ENCODE measurements around the gene SLC26A1.

DNA sequence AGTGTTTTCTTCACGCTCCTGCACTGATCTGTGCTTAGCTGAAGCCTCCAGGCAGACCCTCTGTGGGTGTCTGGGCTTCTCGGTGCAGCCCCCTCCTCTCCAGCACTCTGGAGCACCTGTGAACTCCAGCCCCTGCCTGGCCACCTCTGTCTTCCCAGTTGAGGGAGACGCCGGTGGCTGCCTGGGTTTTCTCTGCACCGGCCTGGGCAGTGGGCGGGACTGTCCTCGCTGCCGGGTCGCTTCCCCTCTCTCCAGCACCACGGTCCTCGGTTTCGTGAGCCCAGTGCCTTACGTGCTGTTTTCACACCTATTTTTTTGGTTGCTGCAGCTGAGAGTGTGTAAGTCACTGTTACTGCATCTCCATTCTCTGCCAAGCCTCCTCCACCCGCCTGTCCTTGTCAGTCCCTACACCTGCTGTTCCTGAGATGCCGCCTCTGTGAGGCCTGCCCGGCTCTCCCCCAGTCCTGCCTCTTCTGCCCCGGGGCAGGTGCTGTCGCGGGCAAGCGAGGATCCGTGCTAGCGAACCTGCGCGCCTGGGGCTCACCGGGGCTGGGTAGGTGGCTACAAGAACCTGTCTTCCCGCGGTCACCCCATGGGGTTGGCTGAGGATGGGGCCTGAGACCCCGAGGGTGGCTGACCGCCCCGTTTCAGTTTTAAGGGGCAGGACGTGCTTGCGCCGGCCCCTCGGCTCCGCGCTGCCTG, 15.8 kb upstream of the SLC26A1 start:
- TF ChIP-seq CTCF (conservative IDR thresholded peaks at IDR 0.05) (no peak), EZH2 (IDR thresholded peaks at IDR 0.05; ENCODE audit: low read depth) (no peak)
